ENCODE data around the gene SNRPA. TPM values are rescaled to one million over a fixed set of nuclear protein-coding genes. Genes with fewer than 3 reads are reported as not detected.

SNRPA gene
- total RNA-seq, 2 experiments from 2014 or later: 149 to 182 TPM

DNA sequence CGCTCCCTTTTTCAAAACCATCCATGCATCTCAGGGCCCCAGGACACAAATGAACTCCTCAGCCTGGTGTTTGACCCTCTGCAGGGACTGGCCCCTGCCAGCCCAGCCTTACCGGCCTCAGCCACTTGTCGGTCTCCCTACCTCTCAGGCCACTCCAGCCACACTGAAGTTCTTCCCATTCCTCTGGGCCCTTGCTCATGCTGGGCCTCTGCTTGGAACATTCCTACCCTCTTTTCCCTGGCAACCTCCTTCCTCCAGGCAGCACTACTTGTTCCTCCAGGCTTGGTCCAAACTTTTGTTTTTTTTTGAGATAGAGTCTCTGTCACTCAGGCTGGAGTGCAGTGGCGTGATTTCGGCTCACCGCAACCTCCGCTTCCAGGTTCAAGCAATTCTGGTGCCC is 40.3 kb downstream of the SNRPA start:
- DNase-seq: no peak
- no peaks in the 10 kb centered on the region for H3K9me3 Mint-ChIP-seq
- ChIA-PET CTCF (no interaction called here), POLR2A (no interaction called here)
- no peaks in the 10 kb centered on the region for H3K27me3 Mint-ChIP-seq
- H3K4me3 Mint-ChIP-seq: no peak overlapping the region
- H3K36me3 Mint-ChIP-seq (ENCODE audit: low read depth): peaks cover 24% of the 10 kb centered on the region
- H3K4me1 Mint-ChIP-seq: peaks cover 9% of the 10 kb centered on the region
- H3K27ac Mint-ChIP-seq: no peak overlapping the region

DNA sequence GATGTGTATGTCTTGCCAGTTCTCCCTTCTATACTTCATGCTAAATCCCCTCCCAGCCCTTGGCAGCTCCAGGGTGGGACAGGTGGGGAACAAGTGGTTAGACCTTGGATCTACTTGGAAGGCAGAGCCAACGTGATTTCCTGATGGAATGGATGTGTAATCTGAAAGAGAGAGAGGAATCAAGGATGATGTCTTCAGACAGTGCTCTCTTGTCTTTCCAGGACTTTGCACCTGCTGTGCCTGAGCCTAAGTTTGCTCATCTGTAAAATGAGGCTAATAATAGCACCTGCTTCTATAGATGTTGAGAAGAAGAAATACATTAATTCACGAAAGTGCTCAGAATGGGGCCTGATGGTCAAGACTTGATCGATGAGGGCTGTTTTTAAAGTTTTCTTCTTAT is 41.0 kb downstream of the SNRPA start:
- ChIA-PET CTCF (interaction anchor here (0.5 to 2.4 kb wide), 3 partner anchors 14 to 412 kb away, joined by 3 to 6 read pairs (median 4); no protein-coding TSS in a partner anchor), POLR2A (no interaction called here)
- Mint-ChIP-seq H3K27ac (no peak overlapping the region), H3K9me3 (no peaks in the 10 kb centered on the region), H3K4me3 (no peak overlapping the region), H3K27me3 (no peaks in the 10 kb centered on the region), H3K4me1 (peaks cover 11% of the 10 kb centered on the region), H3K36me3 (ENCODE audit: low read depth) (peaks cover 19% of the 10 kb centered on the region)
- DNase-seq: no peak

DNA sequence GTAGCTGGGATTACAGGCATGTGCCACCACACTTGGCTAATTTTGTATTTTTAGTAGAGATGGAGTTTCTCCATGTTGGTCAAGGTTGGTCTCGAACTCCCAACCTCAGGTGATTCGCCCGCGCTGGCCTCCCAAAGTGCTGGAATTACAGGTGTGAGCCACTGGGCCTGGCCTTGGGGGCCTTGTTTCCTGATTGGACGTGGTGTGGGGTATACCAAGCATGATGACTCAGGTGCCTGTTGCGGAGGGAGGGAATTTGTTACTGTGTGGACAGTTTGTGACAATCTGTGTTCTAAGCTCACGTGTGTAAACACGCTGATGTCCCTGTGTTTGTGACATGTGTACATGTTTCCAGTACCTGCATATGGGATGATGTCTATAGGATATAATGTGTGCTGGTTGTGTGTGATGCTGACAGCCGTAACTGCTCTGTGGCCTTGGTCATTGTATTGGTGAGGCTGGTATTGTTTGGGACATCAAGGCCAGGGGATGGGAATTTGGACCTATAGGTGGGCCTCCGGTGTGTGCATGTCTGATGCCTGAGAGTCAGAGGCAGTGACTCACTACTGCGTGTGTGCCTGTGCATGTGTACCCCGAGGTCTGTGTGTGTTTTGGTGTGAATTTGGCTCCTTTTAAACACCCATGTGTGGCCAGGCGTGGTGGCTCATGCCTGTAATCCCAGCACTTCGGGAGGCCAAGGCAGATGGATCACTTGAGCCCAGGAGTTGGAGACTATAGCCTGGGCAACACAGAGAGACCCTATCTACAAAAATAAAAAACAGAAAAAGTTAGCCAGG is 46.4 kb downstream of the SNRPA start:
- no peak for DNase-seq
- H3K36me3 Mint-ChIP-seq (ENCODE audit: low read depth): peaks cover 29% of the 10 kb centered on the region
- CTCF ChIA-PET: interaction anchor here (0.5 to 4.5 kb wide), 6 partner anchors 9 to 256 kb away, joined by 3 to 22 read pairs (median 8); partner anchors contain the start of gene RAB4B
- no peaks in the 10 kb centered on the region for H3K27me3 Mint-ChIP-seq
- POLR2A ChIA-PET: interaction anchor here (0.7 to 1.2 kb wide), 2 partner anchors 43 to 58 kb away, joined by 4 to 5 read pairs; no protein-coding TSS in a partner anchor
- peak overlapping the region; percentile 87 for H3K4me3 Mint-ChIP-seq
- no peaks in the 10 kb centered on the region for H3K9me3 Mint-ChIP-seq
- peaks cover 43% of the 10 kb centered on the region for H3K4me1 Mint-ChIP-seq
- H3K27ac Mint-ChIP-seq: peak overlapping the region; percentile 95

DNA sequence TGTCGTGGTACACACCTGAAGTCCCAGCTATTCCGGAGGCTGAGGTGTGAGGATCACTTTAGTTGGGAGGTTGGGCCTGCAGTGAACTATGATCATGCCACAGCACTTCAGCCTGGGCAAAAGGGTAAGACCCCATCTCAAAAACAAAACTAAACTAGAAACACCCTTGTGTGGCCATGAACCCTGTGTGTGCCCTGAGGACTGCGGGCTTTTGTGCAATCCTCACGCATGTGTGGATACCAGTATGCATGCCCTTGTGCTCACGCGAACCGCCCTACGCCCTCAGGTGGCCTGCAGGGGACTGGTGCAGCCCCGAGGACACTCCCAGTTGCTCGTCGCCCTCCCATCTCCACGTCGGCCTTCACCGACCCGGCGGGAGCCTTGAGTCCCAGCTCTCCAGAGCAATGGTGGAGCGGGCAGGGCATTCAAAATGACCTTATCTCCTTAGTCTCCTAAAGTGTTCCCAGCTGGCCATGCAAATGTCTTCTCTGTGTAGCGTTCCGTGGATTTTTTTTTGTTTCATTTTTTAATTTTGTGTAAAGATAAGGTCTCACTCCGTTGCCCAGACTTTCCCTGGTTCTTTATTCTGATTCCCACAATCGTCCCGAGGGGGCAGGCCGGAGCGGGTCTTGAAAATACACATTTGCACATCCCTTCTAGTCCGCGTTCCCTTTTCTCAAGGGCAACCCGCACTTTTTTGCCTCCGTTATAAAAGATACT is 47.1 kb downstream of the SNRPA start:
- Mint-ChIP-seq H3K27ac (peak overlapping the region; percentile 95), H3K9me3 (no peaks in the 10 kb centered on the region), H3K27me3 (no peaks in the 10 kb centered on the region), H3K4me1 (peaks cover 47% of the 10 kb centered on the region), H3K36me3 (ENCODE audit: low read depth) (peaks cover 34% of the 10 kb centered on the region), H3K4me3 (peak overlapping the region; percentile 87)
- POLR2A ChIA-PET: interaction anchor here (0.7 to 1.2 kb wide), 3 partner anchors 20 to 59 kb away, joined by 4 to 7 read pairs (median 5); partner anchors contain the start of gene RAB4B
- DNase-seq: peak; percentile 72
- CTCF ChIA-PET: interaction anchor here (0.5 to 4.5 kb wide), 9 partner anchors 11 to 1335 kb away, joined by 3 to 22 read pairs (median 3); partner anchors contain the start of gene RAB4B

DNA sequence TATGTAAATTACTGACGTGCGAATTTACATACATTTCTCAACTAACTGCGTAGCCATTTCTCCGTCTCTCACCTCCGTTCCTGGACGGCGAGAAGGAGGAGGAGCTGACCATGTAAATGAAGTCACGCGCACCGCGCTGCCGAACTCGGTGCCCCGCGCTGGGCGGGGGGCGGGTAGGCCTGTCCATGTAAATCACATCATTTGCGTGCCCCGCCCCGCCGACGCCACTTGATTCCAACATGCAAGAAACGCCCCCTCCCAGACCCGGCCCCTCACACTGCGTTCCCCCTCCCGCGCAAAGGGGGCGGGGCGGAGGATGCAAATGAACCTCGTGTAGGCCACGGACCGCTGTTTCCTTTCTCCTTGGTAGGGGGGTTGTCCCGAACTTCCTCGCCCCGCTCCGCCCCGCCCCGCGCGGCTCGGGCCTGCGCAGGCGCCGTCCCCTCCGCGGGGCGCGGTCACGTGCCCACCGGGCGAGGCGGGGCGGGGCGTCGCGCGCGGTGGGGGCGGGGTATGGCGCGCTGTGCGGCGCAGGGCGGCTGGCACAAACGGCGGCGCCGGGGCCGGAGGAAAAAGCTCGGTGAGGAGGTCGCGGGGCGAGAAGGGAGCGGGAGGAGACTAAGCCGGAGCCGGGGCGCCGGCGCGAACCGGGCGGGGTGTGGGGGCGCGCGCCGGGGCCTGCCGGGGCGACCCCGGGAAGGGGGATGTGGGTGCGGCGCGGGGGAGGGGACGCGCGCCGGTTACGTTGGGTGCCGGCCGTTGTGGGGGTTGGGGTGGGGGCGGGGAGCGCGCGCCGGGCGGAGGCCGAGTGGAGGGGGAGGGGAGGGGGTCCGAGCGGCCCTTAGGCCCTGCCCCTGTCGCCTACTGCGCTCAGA is 47.9 kb downstream of the SNRPA start, which contains the start of gene EGLN2:
TSS of gene EGLN2 (plus strand) at position 509 of the 875 bp plus-strand sequence. CDS start 1,382 bp downstream, outside the sequence.
- Mint-ChIP-seq H3K4me3 (peak within 1 kb of the TSS; percentile 95), H3K4me1 (peaks cover 55% of the 10 kb centered on the region), H3K36me3 (ENCODE audit: low read depth) (peaks cover 41% of the 10 kb centered on the region), H3K27ac (peak within 1 kb of the TSS; percentile 95), H3K27me3 (no peaks in the 10 kb centered on the region), H3K9me3 (no peaks in the 10 kb centered on the region)
- ChIA-PET CTCF (interaction anchor here (0.6 to 4.5 kb wide), 6 partner anchors 12 to 1334 kb away, joined by 3 to 22 read pairs (median 4); partner anchors contain the start of gene RAB4B), POLR2A (interaction anchor here (1.1 to 1.2 kb wide), 2 partner anchors 21 to 44 kb away, joined by 5 to 7 read pairs; partner anchors contain the start of gene RAB4B)
- peak; percentile 100 for DNase-seq

DNA sequence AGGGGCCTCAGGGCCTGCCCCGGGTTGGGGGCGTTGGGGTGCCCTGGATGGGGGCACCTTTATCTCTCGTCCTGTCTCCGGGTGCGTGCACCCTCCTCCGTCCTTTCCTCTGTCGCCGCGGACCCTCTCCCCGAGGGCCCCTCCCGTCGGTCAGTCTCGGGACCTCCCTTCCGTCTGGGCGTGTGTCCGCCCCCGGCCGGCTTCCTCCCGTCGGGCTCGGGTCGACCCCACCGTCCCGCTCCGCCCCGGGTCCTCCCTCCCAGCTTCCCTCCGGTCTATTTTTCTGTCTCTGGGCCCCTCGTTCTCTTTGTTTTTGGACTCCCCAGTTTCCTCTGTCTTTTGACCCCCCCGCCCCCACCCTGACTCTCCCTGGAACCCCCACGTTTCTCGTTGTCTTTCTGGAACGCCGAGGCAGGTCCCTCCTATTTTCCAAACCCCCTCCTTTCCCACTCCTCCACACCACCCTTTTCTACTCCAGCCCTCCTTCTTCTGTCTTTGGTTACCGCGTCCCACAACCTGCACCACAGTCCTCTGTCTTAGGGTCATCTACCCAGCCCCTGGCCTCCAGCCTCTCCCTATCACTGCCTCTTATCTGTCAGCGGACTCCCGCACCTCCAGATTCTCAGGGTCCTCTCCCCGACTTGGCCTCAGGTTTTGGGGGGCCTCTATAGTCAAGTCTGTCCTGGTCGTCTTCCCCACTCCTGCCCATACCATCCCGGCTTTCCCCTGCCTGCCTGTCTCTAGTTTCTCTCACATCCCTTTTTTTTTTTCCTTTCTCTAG is 48.7 kb downstream of the SNRPA start:
- Mint-ChIP-seq H3K27me3 (no peaks in the 10 kb centered on the region), H3K4me1 (peaks cover 63% of the 10 kb centered on the region), H3K27ac (peak overlapping the region; percentile 89), H3K9me3 (no peaks in the 10 kb centered on the region), H3K36me3 (ENCODE audit: low read depth) (peaks cover 48% of the 10 kb centered on the region), H3K4me3 (peak overlapping the region; percentile 95)
- POLR2A ChIA-PET: interaction anchor here (1.1 kb wide), 1 partner anchor 21 kb away, joined by 5 read pairs; the partner anchor contains the start of gene RAB4B
- CTCF ChIA-PET: interaction anchor here (1.5 to 4.5 kb wide), 2 partner anchors 21 to 137 kb away, joined by 6 to 22 read pairs; partner anchors contain the start of gene RAB4B
- peak; percentile 33 for DNase-seq

DNA sequence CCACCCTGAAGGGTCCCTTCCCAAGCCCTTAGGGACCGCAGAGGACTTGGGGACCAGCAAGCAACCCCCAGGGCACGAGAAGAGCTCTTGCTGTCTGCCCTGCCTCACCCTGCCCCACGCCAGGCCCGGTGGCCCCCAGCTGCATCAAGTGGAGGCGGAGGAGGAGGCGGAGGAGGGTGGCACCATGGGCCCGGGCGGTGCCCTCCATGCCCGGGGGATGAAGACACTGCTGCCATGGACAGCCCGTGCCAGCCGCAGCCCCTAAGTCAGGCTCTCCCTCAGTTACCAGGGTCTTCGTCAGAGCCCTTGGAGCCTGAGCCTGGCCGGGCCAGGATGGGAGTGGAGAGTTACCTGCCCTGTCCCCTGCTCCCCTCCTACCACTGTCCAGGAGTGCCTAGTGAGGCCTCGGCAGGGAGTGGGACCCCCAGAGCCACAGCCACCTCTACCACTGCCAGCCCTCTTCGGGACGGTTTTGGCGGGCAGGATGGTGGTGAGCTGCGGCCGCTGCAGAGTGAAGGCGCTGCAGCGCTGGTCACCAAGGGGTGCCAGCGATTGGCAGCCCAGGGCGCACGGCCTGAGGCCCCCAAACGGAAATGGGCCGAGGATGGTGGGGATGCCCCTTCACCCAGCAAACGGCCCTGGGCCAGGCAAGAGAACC is 49.5 kb downstream of the SNRPA start:
- Mint-ChIP-seq H3K27ac (peak overlapping the region; percentile 89), H3K9me3 (no peaks in the 10 kb centered on the region), H3K4me1 (peaks cover 70% of the 10 kb centered on the region), H3K27me3 (no peaks in the 10 kb centered on the region), H3K4me3 (peak overlapping the region; percentile 95), H3K36me3 (ENCODE audit: low read depth) (peaks cover 55% of the 10 kb centered on the region)
- POLR2A ChIA-PET: interaction anchor here (1.1 kb wide), 1 partner anchor 22 kb away, joined by 5 read pairs; the partner anchor contains the start of gene RAB4B
- no peak for DNase-seq
- CTCF ChIA-PET: interaction anchor here (1.0 kb wide), 1 partner anchor 137 kb away, joined by 3 read pairs; no protein-coding TSS in a partner anchor

DNA sequence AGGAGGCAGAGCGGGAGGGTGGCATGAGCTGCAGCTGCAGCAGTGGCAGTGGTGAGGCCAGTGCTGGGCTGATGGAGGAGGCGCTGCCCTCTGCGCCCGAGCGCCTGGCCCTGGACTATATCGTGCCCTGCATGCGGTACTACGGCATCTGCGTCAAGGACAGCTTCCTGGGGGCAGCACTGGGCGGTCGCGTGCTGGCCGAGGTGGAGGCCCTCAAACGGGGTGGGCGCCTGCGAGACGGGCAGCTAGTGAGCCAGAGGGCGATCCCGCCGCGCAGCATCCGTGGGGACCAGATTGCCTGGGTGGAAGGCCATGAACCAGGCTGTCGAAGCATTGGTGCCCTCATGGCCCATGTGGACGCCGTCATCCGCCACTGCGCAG is 50.0 kb downstream of the SNRPA start:
- no peak overlapping the region for H3K27ac Mint-ChIP-seq
- H3K4me3 Mint-ChIP-seq: peak overlapping the region; percentile 95
- ChIA-PET POLR2A (no interaction called here), CTCF (interaction anchor here (0.9 to 1.0 kb wide), 2 partner anchors 48 to 138 kb away, joined by 3 read pairs; no protein-coding TSS in a partner anchor)
- H3K9me3 Mint-ChIP-seq: no peaks in the 10 kb centered on the region
- peaks cover 59% of the 10 kb centered on the region for H3K36me3 Mint-ChIP-seq (ENCODE audit: low read depth)
- no peaks in the 10 kb centered on the region for H3K27me3 Mint-ChIP-seq
- H3K4me1 Mint-ChIP-seq: peaks cover 75% of the 10 kb centered on the region
- DNase-seq: no peak

DNA sequence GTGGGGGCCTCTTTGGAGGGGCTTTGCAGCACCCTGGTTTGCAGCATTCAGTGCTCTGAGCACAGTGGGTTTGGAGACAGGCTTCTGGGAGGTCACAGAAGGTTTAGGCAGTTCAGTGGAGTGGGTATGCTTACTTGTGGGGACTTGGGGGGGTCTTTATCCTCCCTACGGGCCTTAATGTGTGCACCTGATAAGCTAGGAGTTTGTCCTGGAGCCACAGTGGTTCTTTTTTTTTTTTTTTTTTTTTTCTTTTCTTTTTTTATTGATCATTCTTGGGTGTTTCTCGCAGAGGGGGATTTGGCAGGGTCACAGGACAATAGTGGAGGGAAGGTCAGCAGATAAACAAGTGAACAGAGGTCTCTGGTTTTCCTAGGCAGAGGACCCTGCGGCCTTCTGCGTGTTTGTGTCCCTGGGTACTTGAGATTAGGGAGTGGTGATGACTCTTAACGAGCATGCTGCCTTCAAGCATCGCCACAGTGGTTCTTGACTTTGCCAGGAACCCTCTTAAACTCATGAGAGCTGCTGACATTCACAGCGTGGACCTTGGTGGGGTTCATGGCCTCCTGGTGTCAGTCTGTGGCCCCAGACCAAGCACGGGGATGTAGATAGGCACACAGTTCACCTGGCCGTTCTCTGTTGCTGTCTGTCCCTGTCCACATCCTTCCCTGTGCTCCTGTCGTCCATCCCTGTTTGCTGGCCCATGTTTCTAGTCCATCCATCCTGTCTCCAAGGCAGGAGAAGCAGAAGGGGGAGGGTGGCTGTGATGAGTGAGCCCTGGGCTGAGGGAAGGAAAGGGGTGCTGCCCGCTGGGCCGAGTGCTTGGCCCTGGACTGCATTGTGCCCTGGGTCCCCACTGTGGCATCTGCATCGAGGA is 50.7 kb downstream of the SNRPA start:
- Mint-ChIP-seq H3K9me3 (no peaks in the 10 kb centered on the region), H3K36me3 (ENCODE audit: low read depth) (peaks cover 61% of the 10 kb centered on the region), H3K4me1 (peaks cover 82% of the 10 kb centered on the region), H3K27me3 (no peaks in the 10 kb centered on the region), H3K4me3 (peak overlapping the region; percentile 95), H3K27ac (peak overlapping the region; percentile 88)
- ChIA-PET POLR2A (no interaction called here), CTCF (interaction anchor here (0.5 to 0.9 kb wide), 2 partner anchors 49 to 83 kb away, joined by 3 read pairs; no protein-coding TSS in a partner anchor)
- DNase-seq: no peak
